Measurements from ENCODE around the gene JOSD2. TPM values are rescaled to one million over a fixed set of nuclear protein-coding genes. Genes with fewer than 3 reads are reported as not detected.
A peak's percentile ranks its signal among the peaks of the same experiment; 100 is the strongest.

JOSD2 gene
- total and polyA plus RNA-seq, 9 of the 15 experiments (the other 6 are each of a cell fraction or from before 2014, with no cell fraction given): 0.06 to 14.4 (median 3.1) TPM

GRCh38 chr19:50476224-50476906 is 34.6 kb downstream of the JOSD2 start, which contains the start of the genes EMC10 and GARIN5A:
Gene EMC10 (plus strand): TSS chr19:50476507. CDS start chr19:50476545, 38 bp downstream.
Gene GARIN5A (minus strand): TSS chr19:50476848. CDS start chr19:50476388, 460 bp downstream.
- Histone ChIP-seq H3K4me3 (peak within 1 kb of the TSS; percentile 72), H2AFZ (ENCODE audit: low read depth, low read length) (peak within 1 kb of the TSS; percentile 90), H3K4me1 (replicated peaks in 1 of 2; ENCODE audit: control insufficient read depth in 2 of 2, insufficient read depth in 2 of 2, low read length in 2 of 2) (peaks cover 5 to 53% of the 10 kb centered on the region in 2 experiments; a peak in 4 of 5 replicates), H3K4me2 (ENCODE audit: insufficient read depth, low read length) (peak within 1 kb of the TSS; percentile 88), H3K9me1 (ENCODE audit: control insufficient read depth, insufficient read depth, low read length) (no peaks in the 10 kb centered on the region), H3K9me3 (replicated peaks; ENCODE audit: control insufficient read depth, insufficient read depth, low read depth, low read length) (no peaks in the 10 kb centered on the region; the same call in 1 of the 2 replicates), H3K36me3 (ENCODE audit: control insufficient read depth, insufficient read depth, low read length) (peaks cover 33% of the 10 kb centered on the region; the same call in 1 of the 3 replicates), H3K27ac (ENCODE audit: extremely low read depth, low read depth, low read length) (peak within 1 kb of the TSS; percentile 82), H4K20me1 (replicated peaks; ENCODE audit: control insufficient read depth, insufficient read depth, low read length) (peaks cover 7% of the 10 kb centered on the region; the same call in 1 of the 2 replicates), H3K9ac (ENCODE audit: insufficient read depth in 1 of 2, low read depth in 2 of 2, low read length in 2 of 2) (peak within 1 kb of the TSS; percentile 67 to 92), H3K79me2 (ENCODE audit: control insufficient read depth, insufficient read depth, low read length) (peaks cover 25% of the 10 kb centered on the region), H3K27me3 (ENCODE audit: control insufficient read depth in 2 of 2, insufficient read depth in 2 of 2, low read length in 2 of 2) (no peaks in the 10 kb centered on the region; a peak in 2 of 5 replicates)
- ChIA-PET POLR2A (interaction anchor here (0.9 kb wide), 1 partner anchor 10 kb away, joined by 3 read pairs; no protein-coding TSS in a partner anchor), CTCF (ENCODE audit: low intra/inter-chr PET ratio) (no interaction called here)
- BruUV-seq (replicated peaks): no TSS peak
- in situ Hi-C loops (cut with MboI) (no loop called here), intact Hi-C loops (cut with micrococcal nuclease) (loop anchor here (1.0 kb wide), 1 partner anchor 102 kb away; no protein-coding TSS in a partner anchor)
- FAIRE-seq (peak; percentile 78), ATAC-seq (peak; percentile 96), DNase-seq (ENCODE audit: extremely low read depth in 1 of 4, low spot score in 3 of 4) (peak; percentile 94 to 99 (median 98))
- 18% methylated on average over 39 of the region's 58 CpGs for WGBS (ENCODE audit: insufficient coverage, low coverage, missing lambda C conversion rate)
- TF ChIP-seq KLF13 (tag; IDR thresholded peaks at IDR 0.05; ENCODE audit: borderline replicate concordance, low read depth) (no peak), FOXK1 (CRISPR knock-in tag; IDR thresholded peaks at IDR 0.05; ENCODE audit: borderline replicate concordance) (no peak), ZNF766 (CRISPR knock-in tag; conservative IDR thresholded peaks at IDR 0.05) (no peak; the same call in 1 of the 2 replicates), KDM1A (IDR thresholded peaks at IDR 0.05) (peak; percentile 87 to 95), ZNF124 (CRISPR knock-in tag; IDR thresholded peaks at IDR 0.05) (no peak), NR3C1 (CRISPR knock-in tag; IDR thresholded peaks at IDR 0.05) (no peak), ETV1 (tag; conservative IDR thresholded peaks at IDR 0.05; ENCODE audit: low read depth) (no peak), ZNF121 (CRISPR knock-in tag; conservative IDR thresholded peaks at IDR 0.05) (no peak), ZNF175 (CRISPR knock-in tag; IDR thresholded peaks at IDR 0.05; ENCODE audit: low read depth) (no peak; the same call in 1 of the 2 replicates), PCBP1 (IDR thresholded peaks at IDR 0.05; ENCODE audit: low read depth, low read length, poor library complexity, severe bottlenecking) (no peak), ZSCAN32 (CRISPR knock-in tag; IDR thresholded peaks at IDR 0.05) (no peak), SNIP1 (IDR thresholded peaks at IDR 0.05; ENCODE audit: low read depth) (no peak), ZFP36 (IDR thresholded peaks at IDR 0.05; ENCODE audit: low read depth, low read length, partially characterized antibody) (no peak), CBX1 (IDR thresholded peaks at IDR 0.05; ENCODE audit: low read depth) (no peak), ERF (CRISPR knock-in tag; IDR thresholded peaks at IDR 0.05) (no peak), TSHZ1 (CRISPR knock-in tag; IDR thresholded peaks at IDR 0.05) (no peak), ATF6 (CRISPR knock-in tag; IDR thresholded peaks at IDR 0.05) (no peak)
